CD4-positive, alpha-beta T cell treated with Interleukin-10 for 1 hour (primary cell): ENCODE results near the gene RAB3C.
A peak's percentile ranks its signal among the peaks of the same experiment; 100 is the strongest.

Source experiments
- DNase-seq: peaks from one replicate; pipeline ENCODE4 v3.0.0-alpha.2; 2020

Gene RAB3C

DNA sequence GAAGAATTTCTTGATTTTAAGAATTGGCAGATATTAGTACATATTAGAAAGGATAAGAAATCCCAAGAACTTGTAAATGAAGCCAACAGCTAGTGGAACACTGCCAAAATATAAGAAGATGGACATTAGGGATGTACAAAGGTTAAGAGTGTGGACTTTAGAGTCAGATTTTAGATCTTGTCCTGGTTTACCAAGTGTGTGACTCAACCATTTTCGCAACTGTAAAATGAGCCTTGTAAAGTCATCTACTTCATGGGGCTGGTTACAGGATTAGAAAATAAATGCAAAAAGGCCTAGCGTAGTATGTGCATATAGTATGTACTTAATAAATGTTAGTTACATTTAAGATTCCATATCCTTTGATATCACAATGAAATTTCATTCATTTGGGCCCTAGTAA is 260.0 kb downstream of the RAB3C start:
- no peak for DNase-seq

GRCh38 chr5:58844395-58844794 is 261.5 kb downstream of the RAB3C start:
- no peak for DNase-seq

- DNase-seq, result no peak
Measured at GRCh38 chr5:58847041-58847440, 264.2 kb downstream of the RAB3C start.

DNA sequence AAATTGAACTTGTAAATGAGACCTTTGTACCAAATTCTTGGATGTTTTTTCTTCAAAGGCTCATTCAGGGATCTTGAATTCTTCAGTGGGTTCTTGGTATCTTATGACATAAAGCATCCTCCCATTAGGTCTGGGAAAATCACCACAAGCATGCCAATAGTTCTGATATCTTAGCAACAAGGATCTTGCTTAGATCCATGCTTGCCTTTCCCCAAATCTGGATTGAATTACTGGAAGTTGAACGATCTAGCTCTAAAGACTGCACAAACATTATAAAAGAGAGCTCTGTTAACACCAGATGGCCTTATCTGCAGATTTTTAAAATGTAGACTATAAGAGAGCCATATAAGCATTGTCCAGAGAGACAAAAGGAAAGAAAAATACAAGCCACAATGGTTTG is 266.3 kb downstream of the RAB3C start:
- no peak for DNase-seq

DNA sequence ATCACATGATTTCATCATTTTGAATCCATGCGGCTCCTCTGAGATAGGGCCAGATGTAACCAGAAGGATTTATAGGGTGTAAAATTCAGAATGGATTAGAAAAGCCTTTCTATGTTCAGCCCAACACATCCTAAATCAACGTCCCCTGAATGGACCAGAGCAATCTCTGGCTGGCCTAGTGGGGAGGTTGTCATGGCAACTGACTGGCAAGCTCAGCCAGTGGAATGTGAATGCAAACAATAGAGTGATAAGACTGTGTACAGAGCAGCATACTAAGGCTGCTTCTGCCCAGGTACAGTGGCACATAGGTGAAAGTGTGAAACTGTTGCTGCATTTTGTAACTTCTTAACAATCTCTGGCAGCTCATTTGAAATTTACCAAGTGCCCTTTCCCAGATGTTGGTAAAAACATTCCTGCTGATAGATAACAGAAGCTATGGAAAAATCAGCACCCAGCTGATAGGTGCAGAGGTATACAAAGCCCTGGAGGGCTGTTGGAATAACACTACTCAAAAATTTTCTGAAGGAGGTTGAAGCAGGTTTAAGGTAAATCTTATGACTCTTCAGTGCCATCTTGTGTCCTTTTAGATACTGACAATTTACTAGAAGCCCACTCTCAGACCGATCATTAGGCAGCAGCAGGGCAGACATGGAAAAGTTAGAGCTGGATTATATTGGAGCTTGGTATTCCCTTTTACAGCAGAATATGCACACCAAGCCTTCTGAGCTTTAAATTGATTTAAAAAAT is 267.2 kb downstream of the RAB3C start:
- DNase-seq, result peak; percentile 15

GRCh38 chr5:58851153-58851552 is 268.3 kb downstream of the RAB3C start:
- no peak for DNase-seq

DNA sequence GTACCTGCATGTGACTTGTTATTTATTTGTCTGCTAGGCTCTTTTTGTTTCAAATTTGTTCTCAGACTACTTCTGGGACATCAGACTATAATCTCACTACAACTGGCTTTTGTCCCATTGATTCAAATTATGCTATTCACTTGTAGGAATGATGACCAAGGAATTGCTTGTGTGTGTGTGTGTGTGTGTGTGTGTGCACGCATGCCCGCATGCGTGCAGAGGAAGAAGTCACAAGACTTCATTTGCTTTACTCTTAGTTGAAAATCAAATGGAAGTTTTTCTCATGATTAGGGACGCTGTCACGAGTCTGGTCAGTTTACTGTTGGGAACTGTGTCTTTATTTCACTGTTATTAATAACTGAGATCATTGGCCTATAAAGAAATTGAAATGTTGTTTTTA is 268.7 kb downstream of the RAB3C start:
- DNase-seq, result no peak

DNA sequence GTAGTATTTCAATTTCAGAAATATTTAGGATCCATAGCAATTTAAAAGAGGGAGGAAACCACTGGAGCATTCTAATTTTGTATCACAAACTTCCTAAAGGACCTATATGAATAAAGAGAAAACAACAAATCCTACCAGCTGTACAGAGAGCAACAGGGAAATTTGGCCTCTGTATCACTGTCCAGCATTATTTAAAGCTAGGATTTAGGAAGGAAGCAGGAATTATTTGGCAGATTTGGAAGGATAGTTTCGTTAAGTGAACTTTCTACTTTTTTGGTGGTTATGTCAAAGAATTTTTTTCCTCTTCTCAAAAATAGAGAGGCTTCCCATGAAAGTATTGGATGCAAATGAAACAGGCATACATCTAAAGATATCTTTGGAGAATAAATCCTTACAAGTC is 269.7 kb downstream of the RAB3C start:
- DNase-seq, result no peak

GRCh38 chr5:58854441-58854840 is 271.6 kb downstream of the RAB3C start:
- no peak for DNase-seq

- DNase-seq, result no peak
Measured at GRCh38 chr5:58855851-58856739, 273.2 kb downstream of the RAB3C start.

DNA sequence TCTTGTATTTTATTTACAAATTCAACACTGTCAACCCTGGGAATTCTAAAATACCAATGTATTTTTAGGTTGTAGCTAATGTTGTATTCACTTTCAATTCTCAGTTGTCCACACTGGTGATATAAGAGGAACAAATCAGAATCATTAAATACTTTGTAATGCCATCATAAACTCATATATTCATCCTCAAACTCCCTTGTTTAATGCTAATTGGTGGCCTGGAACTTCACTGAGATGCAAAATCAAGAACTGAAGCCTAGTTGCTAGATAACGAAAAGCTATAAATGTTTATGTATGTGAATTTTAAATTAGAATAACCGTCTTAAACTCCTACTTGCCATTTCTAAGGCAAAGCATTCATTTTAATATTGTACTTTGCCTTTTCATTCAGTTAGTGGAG is 274.7 kb downstream of the RAB3C start:
- no peak for DNase-seq

- DNase-seq, result no peak
Measured at GRCh38 chr5:58860680-58861079, 277.8 kb downstream of the RAB3C start.

DNA sequence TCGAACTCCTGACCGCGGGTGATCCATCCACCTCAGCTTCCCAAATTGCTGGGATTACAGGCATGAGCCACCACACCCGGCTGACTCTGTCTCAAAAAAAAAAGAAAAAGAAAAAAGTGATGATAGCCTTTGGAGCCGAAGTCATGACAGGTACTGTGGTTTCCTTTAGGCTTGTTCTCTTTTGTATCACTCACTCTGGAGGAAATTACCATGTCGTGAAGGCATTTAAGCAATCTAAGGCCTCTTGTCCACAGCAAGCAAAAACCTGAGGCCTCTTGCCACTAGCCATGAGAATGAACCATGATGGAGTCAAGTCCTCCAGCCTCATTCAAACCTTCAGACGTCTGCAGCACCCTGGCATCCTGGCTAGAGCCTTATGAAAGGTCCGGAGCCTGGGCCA is 286.1 kb downstream of the RAB3C start:
- DNase-seq, result no peak

- DNase-seq, result peak; percentile 41
Measured at GRCh38 chr5:58871648-58872242, 288.9 kb downstream of the RAB3C start.

DNA sequence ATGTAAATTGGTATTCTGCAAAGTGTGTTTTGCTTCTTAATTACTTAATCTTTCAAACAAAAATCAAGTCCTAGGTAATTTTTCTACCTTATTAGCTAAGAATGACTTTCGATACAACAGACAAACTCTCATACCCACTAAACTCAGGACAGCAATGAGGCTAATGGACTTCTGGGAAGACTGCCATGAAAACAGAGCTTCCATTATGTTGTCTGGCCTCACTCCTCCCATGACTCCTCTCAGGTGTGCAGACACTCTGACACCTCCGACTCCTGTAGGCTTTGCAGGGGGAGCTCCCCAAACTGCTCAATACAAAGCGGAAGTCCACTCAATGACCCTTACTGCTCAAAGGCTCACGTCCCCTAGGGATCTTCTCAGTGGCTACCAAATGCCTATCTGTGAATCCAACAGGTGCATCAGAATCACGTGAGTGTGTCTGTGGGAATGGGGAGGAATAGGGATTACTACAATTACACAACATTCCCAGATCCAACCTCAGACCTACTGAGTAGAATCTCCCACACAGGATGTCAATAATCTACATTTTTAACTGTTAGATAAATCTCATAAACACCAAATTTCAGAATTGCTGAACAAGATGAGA is 289.9 kb downstream of the RAB3C start:
- DNase-seq, result no peak

DNA sequence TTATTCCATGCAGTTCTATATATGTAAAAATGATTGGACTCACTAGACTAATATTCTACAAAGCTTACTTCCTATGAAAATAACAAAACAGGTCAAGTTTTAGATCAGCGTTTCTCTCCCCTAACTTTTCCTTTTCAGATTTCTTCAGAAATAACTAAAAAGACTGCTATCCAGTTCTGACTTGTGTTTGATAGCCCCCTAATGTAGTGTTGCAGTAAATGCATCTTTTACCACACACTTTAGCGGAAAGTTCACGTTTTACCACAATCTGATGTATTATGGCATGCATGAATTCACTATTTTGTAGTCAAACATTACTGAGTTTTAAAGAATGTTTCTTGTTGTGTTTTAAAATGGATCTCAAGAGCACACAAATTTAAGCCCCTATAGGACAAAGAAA is 292.7 kb downstream of the RAB3C start:
- no peak for DNase-seq

DNA sequence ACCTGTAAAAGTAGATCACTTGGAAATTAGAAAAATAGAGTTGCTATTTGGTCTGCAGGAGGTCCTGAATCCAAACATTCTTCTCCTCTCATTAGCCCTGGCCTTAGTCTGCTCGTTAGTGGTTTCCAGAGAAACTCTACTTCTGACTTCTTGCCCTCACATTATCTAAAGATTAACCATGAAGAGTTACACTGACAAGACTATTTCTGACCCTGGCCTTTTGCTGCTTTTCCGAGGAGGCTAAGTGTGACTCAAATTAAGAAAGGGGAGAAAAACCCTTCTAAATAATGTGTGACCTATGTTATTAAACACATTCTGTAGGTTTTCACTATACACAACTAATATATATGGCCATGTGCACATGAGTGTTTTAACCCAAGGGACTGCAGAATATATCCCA is 302.4 kb downstream of the RAB3C start:
- DNase-seq, result no peak

GRCh38 chr5:58886315-58887207 is 303.7 kb downstream of the RAB3C start:
- DNase-seq, result peak; percentile 69

- no peak for DNase-seq
Measured at GRCh38 chr5:58887311-58887710, 304.4 kb downstream of the RAB3C start.

DNA sequence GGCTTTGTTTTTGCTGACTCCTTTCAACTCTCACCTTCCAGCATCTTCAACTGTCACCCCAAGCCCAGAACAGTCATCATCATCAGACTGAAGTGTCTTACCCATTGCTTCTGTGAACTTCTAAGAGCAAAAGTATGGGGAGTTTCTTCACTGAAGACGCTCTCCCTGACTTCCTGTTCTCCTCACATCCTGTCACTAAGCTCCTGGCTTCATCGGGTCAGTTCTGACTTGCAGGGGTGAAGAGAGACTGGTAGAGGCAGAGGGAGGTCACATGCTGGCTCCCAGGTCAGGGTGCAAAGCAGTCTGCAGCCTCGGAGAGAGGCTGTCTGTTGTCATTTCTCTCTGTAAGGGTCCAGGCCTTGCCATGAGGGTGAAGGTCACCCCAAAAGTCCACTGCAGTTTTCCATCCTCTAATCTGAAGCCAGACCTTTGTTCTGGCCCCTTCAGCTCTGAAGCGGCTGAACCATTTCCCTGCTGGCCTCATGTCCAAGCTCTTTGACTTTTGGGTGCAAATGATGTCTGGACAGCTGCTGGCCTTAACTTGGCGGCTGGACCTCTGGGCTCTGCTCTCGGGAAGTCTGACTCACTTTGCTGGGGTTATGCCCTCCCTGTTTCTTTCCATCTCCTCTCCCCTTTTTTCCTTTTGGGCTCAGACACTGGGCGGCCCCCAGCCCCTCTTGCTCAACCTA is 305.0 kb downstream of the RAB3C start:
- DNase-seq, result no peak

DNA sequence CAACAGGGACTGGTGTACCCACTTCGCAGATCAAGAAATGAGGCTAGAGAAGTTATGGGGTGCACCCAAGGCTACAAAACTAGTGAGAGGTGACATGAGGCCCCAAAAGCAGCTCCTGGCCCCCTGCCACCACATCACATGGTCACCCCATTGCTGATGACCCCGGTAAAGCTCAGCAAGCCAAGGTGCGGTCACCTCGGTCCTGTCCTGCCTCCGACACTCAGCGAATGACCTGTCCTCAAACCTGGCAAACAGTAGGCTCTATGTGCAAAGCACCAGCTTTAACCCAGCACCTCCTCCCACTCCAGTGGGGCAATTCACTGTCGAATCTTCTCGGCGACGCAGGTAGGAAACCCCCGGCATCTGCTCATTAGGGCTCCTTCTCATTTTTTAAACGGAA is 307.4 kb downstream of the RAB3C start:
- DNase-seq, result no peak

DNA sequence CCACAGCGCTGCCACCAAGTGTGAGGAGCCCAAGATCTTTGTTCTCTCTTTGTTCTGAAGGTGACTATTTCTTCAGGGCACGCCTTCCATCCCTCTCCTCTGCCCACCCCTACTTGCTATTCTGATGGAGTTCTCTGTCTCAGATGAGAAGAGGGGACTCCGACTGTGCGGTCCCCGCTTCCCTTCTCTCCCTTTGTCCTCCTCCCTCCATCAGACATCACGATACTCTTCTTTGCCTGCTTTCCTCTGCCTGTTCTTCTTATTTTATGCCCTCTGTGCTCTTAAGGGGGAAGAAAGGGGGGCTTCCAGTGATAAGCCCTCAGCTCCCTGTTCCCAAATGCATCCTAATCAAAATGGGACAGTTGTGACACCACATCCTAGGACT is 307.8 kb downstream of the RAB3C start:
- no peak for DNase-seq
